Retinal pigment epithelial cell (primary cell): Measurements from ENCODE around the gene HAPLN1.

ENCODE experiments used
- DNase-seq: peaks from one replicate; pipeline ENCODE4 v3.0.0-alpha.2; 2010; ENCODE audit warnings: low read depth
- H3K4me3 ChIP-seq: 2 replicates; pipeline ENCODE4 v1.5.1; 2011; ENCODE audit warnings: mild to moderate bottlenecking, low read length, control low read depth, moderate library complexity
- CTCF ChIP-seq: conservative IDR thresholded peaks from 2 replicates; pipeline ENCODE4 v1.5.1; 2011; ENCODE audit warnings: low read depth, low read length, control low read depth, inconsistent platforms

Gene HAPLN1

DNA sequence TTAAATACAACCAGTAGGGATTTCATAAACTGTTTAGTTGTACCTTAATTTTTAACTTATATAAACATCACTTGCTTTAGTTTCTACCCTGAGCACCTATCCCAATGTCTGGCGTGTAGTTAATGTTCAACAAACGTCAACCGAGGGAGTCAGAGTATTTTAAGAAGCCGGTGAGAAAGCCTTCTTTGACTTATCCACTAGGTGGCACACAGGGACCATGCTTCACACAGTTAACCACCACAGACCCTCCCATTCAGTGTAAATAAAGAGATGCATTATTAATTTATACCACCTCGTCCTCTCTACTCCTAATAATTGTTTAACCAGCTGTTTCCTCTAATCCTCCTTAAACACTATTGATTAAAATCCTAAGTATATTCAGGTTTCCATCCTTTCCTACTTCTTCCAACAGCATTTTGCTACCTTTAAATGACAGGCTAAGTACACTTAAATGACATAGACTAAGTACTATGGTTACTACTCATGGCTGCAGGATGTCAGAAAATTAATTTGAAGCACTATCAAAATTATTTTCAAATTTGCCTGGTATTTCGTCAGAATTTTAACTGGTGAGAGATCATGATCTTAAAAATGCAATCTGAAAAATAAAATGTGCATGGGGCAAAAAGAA is 2.3 kb downstream of the HAPLN1 start:
- TF ChIP-seq CTCF: peak; percentile 86
- peak; percentile 31 for DNase-seq
- no peak overlapping the region for H3K4me3 ChIP-seq

DNA sequence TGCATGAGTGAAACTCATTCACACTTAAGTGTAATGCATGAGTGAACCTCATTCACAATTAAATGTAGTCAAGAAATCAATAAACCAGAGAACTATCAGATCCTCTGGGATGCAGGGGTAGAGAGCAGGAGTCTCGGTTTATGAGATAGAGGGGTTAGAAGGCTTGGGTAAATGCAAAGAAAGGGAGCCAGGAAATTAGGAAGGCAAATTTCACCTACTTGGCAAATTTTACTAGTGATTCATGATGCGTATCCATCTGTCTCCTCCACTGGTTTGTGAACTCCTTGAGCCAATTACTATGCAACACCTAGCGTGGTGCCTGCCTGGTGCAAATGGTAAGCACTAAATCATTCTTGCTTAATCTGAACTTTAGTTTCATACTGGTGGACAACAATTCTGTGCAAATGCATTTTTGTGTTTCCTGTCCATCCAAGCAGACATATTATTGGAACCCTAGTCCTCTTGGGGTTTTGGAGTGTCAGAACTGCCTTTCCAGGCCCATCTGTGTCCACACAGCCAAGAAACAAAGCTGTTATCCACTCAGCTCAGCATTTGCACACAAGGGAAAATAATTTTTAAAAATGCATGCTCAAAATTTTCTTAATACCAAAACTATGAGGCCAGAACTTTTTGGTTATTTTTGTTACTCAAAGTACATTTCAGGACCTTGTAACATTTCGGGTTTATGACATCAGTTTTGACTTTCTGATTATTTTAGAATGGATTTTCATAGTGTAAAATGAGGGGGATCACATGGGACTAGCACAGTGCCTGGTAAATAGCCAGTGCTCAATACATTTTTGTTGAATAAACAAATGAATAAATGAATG is 5.2 kb downstream of the HAPLN1 start:
- no peak for TF ChIP-seq CTCF
- no peak overlapping the region for H3K4me3 ChIP-seq
- no peak for DNase-seq

DNA sequence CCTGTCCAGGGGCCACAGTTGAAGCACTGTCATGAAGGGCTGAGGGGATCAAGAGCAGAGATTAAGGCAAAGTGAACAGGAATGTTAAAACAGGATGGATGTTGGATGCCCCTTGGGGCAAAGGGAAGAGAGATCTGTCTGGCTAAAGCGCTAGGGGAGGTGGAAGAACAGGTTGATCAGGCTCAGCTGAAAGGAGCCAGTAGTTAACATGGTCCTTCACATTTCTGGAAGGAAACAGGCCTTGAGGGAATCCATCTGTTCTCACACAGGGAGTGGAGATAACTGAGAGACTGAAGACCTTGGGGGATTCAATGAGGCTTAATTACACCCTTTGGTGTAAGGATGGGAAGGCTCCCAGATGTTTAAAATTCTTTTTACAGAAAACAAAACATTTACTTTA is 5.8 kb downstream of the HAPLN1 start:
- no peak overlapping the region for H3K4me3 ChIP-seq
- no peak for TF ChIP-seq CTCF
- DNase-seq: no peak

DNA sequence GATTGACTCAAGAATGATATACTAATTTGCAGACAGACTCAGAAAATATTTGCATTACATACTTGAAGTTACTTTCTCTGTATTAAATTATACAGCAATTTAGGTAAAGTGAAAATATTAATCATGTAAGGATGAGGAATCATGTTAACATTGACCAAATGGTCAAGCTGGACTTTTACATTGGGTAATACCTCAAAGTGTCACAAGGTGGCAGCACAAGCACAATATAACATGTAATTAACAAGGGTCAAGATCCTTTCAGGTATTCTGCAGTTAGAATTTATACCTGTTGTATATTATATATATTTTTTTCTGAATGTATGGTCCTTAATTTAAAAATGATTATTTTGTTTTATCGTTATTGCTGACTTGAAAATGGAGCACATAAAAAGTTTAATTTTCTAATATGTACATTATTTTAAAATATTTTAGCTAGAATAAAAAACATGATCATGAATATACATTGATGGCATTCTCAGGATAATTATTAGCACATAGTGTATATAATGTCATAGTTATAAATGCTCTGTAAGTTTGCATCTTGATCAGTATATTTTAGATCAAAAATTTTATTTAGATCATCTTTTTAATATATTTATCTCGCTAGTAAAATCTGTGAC is 8.6 kb downstream of the HAPLN1 start:
- TF ChIP-seq CTCF: peak; percentile 67

GRCh38 chr5:83709973-83710372 is 10.7 kb downstream of the HAPLN1 start:
- no peak for DNase-seq
- no peak overlapping the region for H3K4me3 ChIP-seq
- TF ChIP-seq CTCF: no peak

More for the DNA sequence above, 8.6 kb downstream of the HAPLN1 start:
- no peak overlapping the region for H3K4me3 ChIP-seq
- DNase-seq: no peak

DNA sequence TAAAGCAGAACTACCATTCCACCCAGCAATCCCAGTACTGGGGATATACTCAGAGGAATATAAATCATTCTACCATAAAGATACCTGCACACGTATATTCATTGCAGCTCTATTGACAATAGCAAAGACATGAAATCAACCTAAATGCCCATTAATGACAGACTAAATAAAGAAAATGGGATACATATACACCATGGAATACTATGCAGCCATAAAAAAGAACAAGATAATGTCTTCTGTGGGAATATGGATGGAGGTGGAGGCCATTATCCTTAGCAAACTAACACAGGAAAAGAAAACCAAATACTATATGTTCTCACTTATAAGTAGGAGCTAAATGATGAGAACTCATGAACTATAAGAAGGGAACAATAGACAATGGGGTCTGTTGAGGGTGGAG is 12.5 kb downstream of the HAPLN1 start:
- H3K4me3 ChIP-seq: no peak overlapping the region
- no peak for TF ChIP-seq CTCF
- no peak for DNase-seq
